ENCODE data around the gene FN1.

The FN1 gene

DNA sequence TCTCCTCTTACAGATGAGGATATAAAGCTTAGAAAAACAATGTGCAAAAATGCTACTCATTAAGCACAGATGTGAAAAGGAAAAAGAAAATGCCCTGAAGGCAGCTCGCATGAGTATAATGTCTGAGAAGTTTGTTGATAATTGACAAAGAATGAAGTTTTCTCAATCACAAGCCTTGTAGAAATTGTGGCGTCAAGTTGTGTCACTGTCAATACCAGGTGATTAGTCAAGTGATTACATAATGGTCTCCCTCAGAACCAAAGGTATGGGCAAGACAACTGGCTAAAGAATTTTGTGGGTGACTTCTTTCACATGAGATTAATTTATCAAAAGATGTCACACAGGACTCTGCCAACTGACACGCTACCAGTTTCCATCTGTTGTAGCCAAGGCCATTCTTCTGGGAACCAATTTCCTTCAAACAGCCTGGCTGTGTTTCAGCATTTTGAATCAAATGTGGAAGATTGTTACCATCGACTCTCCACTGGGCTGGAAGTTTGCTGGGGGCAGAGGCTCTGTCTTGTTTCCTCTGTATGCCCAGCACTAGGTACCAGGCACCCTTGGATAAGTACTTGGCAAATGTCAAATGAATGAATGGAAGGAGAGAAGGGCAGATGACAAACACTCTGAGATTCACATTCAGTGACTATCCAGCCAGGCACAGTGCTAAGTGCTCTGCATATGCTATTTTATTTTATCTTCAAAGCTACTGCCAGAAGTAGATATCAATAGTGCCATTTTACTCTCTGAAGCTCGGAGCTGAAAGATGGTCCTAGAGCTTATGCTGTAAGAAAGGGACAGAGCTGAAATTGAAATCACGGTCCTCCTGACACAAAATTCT lies 5.9 kb upstream of the FN1 start:
- DNase-seq, result no peak

DNA sequence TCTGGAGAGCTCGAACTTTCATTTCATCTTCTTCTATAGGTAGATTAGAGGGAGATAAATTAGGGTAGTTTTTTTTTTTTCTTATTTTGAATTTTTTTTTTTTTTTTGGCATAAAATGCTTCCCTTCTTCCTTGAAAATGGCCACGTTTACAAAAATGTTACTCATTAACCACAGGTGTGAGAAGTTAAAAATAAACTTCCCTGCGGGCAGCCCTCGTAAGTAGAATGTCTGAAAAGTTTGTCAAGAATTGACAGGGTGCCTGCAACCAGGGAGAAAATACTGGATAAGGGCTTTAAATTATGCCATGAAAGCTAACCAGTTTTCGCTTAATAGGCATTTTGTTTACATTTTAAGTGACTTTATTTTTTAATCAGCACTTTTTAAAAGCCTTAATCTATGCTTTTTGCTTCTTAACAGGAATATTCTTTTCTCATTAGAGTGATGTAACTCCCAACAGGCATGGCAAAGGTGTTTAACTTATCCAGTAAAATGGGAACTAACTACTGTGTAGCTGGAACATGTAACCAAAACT lies 4.2 kb upstream of the FN1 start:
- DNase-seq, result no peak

DNA sequence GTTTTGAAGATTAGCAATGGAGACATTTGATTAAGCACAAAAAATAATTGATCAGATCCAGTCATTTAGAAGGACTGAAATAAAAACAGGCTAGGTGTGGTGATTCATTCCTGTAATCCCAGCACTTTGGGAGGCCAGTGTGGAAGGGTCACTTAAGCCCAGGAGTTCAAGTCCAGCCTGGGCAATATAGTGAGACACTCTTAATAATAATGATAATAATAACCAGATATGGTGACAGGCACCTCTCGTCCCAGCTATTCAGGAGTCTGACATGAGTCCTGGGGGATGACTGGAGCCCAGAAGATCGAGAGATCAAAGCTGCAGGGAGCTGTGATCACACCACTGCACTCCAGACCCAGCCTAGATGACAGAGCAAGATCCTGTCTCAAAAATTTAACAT lies 3.5 kb upstream of the FN1 start:
- DNase-seq, result no peak

DNA sequence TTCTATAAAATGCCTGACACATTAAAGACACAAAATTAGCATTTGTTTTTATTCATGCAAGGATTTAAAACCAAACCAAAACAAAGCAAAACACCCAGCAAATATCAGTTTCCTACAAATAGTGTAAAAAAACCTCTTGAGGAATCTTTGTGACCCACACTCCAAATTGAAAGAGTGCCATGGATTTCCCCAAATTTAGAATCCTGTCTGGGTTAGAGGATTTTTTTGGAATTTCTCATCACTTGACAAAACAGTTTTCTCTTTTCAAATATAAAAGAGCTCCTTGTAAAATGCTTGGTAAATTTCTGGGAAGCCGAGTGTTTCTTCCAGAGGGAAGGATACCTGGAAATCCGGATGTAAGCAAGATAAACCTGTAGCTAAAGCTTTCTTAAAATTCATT lies 1.7 kb upstream of the FN1 start:
- DNase-seq, result no peak

DNA sequence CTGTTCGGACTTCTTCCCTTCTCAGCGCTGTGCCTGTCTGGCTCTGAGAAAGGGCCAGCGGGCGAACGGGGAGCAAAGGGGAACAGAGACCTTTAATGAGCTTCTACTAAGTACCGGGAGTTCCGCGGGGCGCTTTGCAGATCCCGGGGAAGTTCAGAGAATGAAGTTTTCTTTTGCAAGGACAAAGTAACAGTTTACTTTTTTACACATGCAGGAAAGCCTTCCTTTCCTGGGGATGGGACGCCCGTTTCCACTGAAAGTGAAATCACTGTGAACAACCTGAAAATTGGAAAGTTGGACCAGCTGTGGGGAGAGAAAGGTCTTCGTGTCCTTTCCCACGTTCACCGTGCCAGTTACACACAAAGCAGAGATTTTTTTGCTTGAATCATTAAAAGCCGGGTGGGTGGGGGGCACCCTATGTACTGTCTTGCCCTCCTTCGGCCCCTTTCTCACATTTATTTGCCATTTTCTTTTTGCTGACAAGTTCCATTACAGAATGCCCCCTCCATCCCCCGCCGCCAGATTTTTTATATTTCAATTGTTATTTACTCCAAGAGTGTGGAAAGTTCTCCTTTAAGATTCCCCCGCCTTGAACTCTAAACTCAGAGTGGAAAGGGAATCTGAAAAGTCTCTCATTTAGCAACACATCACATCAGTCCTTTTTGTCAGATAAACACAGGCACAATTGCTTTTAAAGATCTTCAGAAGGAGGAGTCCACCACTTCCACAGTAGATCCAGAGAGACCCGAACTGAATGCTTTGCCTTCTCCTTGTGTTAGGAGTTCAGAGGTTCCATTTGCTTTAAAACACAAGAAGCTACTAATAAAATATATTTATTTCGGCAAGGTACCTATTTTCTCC lies 1.1 kb upstream of the FN1 start:
- DNase-seq, result no peak

DNA sequence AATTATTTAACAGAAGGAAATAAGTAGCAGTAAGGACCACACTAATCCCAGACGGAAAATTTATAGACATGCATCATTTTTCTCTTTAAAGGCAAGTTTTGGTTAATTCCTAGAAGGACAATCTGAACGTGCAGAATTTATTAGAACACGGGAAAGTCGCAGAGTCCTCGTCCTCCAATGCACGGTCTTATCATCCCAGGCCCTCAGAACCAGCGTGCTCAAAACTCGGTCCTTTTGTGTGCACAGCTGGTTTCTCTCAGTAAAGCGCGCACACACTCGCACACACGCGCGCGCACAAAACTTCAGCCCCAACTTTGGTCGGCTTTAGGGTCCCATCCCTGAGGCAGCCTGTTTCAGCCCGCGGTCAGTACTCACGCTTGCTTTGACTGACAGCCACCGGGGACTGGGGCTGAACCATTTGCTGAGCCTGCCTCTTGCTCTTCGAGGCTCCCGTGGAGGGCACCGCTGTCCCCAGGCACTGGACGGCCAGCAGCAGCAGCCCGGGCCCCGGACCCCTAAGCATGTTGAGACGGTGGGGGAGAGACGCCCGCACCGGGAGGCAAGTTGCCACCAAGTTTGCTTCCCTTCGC lies 493 bp downstream of the FN1 start:
- DNase-seq, result no peak

DNA sequence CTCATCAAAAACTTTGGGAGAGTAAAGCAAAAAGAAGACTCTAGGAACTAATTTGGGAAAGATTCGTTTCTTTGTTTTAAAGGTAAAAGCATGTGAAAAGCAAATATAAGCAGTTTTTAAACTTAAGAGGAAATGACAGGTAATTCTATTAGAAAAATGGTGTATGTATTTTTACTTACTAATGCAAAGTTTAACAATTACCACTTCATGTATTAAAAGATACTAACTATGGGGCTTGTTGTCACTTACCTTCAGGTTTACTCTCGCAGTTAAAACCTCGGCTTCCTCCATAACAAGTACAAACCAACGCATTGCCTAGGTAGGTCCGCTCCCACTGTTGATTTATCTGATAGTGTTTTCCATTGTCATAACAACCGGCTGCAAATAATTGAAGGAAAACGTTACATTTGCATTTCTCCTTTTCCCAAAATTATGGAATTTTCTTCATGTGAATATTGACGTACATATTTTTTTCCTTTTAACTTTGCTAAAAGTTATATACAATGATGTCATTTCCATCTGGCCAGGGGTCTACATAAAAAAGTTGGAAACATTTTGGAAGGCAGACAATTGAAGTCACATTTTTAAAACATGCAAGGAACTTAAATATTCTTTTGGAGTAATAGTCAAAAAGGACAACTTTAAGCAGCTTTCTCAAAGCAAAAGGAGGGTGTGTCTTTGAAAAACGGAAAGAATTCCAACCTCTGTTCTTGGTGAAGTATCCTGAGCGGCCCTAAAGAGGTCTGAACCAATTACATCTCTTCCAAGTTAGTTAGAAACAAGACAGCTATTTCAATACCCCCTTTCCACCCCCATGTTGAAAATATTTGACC lies 1.2 kb downstream of the FN1 start:
- DNase-seq, result no peak

DNA sequence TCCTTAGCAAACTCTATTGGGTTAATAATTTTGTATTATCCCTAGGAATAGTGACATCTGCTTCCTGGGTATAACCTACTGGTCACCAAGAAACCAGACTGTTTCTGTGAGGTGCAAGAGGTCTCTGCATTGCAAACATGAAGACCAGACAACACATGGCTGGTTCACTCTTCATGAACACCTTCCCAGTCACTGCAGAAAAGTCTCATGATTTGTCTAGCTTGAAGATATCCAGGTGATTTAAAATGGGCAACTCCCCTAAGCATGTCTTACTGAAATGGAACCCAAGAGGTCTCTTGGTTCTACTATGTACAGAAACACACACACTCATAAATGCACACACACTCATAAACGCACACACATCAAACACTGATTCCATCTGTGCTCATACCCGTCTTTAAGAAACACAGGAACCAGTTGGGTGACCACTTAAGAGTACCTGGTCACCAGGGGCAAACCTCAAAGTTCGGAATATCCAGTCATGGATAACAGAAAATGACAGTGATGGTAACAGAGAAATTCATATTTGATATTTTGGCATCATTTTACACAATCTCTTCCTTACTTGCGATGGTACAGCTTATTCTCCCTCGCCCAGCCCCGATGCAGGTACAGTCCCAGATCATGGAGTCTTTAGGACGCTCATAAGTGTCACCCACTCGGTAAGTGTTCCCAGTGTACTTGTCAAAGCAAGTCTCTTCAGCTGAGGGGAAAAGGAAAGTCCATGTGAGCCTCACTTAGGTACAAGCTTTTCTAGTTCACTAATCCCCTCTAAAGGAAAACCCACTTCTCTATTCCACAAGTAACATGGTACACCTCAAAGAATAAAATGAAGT lies 2.9 kb downstream of the FN1 start:
- no peak for DNase-seq

DNA sequence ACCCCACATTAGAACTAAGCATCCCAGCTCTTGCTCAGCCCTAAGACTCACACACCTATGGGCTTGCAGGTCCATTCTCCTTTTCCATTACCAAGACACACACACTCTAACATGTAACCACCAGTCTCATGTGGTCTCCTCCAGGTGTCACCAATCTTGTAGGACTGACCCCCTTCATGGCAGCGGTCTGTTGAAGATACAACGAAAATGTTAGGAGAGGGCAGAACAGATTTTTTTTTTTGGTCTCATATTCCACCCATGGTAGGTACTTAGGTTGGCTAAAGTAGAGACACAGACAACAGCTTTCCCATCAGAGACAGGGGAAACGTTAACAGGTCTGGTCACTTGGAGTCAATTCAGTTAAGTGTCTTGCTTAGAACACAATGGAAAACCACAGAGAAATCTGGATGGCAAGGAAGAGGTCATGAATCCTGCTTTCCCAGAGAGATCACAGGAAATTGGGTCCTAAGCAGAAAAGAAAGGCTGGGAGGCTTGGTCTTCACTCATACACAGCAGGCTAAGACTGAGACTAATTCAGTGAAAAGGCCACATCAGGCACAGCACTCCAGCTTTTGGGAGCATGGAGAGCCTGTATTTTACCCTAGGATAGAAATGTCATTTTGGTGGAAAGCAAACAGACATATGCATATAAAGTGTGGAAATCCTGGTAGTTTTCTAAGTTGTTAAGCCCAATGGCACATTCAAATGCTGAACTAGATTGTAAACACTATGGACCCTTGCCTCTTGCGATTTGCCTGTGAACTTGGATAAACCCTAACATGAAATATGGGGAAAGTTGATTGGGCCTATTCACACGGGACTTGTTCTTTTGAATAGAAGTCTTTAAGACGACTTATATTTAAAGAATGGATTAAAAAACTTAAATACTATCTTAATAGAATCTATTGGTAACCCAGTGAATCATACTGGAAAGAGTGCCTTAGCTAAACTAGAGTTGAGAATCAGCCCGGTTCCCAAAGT lies 3.8 kb downstream of the FN1 start:
- no peak for DNase-seq

DNA sequence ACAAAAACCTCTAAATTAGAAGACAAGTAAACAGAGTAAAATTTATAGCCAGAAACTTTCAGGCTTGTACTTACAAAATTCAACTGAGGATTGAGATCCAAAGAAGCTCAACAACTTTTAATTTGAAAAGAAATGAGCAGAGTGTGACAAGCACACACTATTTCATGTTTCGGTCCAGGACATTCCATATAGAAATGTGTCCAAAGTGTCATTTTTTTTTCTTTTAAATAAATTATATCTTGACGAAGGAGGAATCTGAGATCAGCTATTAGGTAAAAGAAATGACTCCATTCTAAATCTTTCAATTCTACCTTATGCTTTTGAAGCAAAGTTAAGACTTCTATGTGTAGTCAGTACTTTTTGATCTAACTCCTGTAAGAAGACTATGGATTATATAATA lies 4.6 kb downstream of the FN1 start:
- no peak for DNase-seq

DNA sequence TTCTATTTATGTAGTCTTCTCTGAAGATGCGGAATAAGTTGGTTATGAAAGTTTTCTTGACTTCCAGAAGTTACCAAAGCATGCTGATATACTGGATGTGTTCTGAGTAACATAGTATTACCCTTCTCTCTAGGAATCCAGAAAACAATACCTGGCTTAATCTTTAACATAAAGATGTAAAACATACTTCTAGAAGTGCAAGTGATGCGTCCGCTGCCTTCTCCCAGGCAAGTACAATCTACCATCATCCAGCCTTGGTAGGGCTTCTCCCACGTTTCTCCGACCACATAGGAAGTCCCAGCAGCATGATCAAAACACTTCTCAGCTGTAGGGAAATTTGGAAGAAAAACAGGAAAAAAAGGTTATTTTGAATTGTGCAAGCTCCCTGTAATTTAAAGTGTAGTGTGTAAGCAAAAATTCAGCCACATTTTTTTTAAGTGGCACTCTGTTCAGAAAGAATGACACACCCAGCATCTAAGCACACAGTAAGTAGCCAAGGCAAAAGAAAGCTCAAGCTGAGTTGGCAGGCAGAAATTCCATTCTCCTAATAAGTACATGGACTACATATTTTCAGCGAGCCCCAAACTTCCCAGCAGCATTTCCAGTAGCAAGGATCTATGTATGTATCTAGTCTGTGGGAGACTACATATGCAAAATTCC lies 5.2 kb downstream of the FN1 start:
- DNase-seq, result no peak

DNA sequence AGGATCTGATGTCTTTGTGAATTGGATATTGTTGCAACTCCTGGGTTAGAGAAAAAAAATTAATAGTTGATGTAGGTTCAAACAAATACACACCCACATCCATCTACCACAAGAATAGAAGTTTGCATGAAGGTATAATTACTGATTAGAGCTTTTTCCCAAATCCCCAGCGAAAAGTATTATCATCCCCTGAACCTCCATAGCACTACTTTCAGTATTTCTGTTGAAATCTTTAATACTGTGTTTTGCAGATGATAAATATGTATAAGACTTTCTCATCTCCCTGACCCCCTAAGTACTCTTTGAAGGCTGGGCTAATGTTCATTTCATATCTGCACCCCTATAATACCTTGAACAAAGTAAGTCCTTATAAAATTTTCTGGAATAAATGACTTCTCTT lies 6.4 kb downstream of the FN1 start:
- DNase-seq, result no peak

DNA sequence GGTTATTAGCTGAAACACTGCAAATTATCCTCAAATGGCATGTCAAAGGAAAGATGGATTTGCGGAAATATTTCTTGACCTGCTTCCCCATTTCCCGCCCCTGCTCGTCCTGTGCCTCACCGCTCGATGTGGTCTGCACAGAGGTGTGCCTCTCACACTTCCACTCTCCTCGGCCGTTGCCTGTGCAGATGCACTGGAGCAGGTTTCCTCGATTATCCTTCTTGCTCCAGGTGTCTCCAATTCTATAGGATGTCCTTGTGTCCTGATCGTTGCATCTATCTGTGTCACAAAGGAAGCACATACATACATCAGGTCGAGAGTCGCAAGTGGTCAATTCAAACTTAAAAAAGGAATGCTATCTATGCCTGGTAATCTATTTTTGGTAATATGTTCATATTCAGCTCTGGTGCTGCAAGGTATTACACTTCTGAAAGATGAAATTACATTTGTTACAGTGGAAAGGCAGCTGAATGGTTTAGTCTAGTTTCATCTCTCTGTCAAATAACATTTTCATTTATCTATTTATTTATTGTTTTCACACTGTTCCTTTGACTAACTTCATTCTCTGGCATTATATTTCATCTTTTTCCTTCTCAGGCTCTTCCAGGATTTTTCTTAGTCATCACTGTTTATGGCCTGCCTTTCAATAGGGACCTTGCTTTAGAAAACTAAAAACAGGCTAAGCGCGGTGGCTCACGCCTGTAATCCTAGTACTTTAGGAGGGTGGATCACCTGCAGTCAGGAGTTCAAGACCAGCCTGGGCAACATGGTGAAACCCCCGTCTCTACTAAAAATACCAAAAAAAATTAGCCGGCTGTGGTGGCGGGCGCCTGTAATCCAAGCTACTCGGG lies 7.6 kb downstream of the FN1 start:
- no peak for DNase-seq

DNA sequence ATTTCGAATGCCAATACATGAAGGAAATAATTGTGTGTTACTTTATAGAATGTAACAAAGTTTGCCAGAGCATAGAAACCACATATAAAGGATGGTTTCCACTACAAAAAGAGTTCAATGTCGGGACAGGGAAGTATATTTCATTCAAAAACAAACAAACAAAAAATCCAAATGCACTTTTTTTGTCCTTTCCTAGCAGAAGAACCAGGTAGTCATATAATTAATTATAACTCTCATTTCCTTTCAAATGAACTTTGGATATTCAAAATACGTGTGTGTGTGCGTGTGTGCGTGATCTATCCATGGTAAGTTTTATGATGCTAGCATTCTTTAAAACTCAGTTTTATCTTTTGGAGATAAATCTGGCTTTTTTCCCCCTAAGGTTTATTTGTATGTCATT lies 8.3 kb downstream of the FN1 start:
- no peak for DNase-seq

DNA sequence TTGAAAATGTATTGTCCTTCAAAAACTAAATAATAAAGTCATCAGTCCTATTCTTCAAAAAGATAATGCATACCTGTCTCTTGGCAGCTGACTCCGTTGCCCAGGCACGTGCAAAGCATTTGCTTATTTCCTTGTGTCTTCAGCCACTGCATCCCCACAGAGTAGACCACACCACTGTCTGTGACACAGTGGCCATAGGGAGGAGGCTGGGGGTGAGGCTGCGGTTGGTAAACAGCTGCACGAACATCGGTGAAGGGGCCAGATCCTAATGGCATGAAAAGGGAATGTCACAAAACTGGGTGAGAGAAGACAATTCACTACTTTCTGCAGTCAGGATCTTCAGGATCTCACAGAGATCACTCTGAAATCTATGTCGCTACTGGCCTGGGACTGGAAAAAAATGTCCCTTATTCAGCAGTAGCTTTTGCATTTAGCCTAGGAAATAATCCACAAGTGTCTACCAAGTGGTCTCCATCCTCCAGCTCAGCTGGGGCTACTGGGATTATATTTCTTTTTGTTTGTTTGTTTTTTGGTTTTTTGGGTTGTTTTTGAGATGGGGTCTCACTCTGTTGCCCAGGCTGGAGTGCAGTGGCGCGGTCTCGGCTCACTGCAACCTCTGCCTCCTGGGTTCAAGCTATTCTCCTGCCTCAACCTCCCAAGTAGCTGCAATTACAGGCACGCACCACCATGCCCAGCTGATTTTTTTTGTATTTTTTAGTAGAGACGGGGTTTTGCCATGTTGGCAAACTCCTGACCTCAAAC lies 10.7 kb downstream of the FN1 start:
- DNase-seq, result no peak

DNA sequence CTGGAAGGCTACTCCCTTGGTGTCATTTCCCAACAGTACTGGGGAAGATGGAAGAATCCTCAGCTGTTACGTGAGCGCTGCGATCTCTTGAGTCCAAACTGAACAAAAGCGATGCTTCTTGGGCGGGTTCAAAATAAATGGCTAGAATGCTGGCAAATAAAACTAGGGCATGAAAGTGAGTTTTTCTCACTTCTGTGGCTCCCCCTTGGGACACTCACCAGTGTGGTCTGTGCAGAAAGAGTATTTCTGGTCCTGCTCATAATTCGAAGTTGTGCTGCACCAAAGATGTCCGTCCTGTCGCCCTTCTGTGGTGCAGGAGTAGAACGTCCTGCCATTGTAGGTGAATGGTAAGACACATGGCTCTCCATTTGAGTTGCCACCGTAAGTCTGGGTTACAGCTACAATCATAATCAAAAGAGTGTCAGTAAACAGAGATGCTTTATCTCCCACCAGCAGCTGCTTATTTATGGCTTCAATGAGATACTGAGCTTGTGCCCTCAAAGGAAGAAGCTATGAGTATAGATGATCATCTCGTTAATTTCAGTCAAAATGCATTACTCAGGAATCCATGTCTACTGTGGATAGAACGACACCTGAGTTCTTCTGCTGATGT lies 11.8 kb downstream of the FN1 start:
- no peak for DNase-seq

DNA sequence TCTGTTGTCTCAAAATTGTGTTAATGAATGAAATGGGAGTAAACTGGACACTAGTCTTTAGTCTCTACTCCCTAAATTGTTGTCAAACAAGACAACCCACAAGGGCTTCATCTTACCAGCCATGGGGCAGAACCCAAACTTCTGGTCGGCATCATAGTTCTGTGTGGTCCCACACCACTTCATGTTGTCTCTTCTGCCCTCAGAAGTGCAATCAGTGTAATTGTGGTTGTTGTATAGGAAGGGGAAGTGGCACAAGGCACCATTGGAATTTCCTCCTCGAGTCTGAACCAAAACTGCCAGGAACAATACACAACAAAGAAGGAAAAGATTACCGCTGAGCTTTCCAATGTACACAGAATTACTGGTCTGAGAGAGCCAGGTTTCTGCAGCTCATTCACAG lies 12.6 kb downstream of the FN1 start:
- DNase-seq, result no peak

DNA sequence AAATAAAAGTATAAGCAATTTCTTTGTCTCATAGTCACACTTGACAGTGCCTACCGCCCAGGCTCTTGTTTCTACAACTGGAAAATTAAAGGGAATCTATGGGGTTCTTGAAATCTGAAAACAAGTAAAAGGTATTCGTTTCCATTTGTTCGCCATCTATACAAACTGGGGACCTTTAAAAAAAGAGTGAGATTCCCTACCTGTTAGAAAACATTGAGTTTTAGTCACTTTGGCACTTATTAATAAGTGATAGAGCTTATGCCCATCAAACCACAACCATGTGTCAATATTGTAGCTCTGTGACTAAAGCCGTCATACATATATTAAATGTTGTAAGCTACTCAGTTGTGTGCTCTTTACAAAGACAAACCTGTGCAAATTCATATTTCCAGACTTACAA lies 13.2 kb downstream of the FN1 start:
- no peak for DNase-seq
